Measurements from ENCODE around the gene AFF1. TPM values are rescaled to one million over a fixed set of nuclear protein-coding genes. Genes with fewer than 3 reads are reported as not detected.
"Not testable (repeated sequence)": the region's sequence is repeated elsewhere in the genome, so short reads cannot be mapped to it uniquely, and the experiment has no call there.

AFF1 gene
- total RNA-seq, 2 experiments from 2014 or later = 46.6 to 50.6 TPM

DNA sequence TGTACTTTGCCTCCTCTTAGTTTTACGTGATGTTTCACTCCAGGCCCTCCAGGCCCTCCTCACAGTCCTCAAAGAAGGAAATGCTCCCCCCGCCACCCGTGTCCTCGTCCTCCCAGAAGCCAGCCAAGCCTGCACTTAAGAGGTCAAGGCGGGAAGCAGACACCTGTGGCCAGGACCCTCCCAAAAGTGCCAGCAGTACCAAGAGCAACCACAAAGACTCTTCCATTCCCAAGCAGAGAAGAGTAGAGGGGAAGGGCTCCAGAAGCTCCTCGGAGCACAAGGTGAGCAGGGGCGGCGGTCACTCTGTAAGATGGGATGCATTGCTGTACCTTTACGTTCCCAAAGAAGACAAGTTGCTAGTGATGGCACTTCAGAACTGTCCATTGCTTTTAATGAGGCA, 191.2 kb downstream of the AFF1 start:
- Mint-ChIP-seq H3K9me3 (no peaks in the 10 kb centered on the region), H3K27me3 (ENCODE audit: low read depth) (no peaks in the 10 kb centered on the region), H3K36me3 (ENCODE audit: low read depth) (peaks cover 29% of the 10 kb centered on the region), H3K4me3 (no peak overlapping the region), H3K4me1 (ENCODE audit: low read depth) (peaks cover 13% of the 10 kb centered on the region), H3K27ac (no peak overlapping the region)
- intact Hi-C loops (cut with micrococcal nuclease) = no loop called here
- CTCF ChIA-PET = interaction anchor here (0.9 to 1.1 kb wide), 2 partner anchors 9 to 203 kb away, joined by 3 to 5 read pairs; no protein-coding TSS in a partner anchor
- DNase-seq = no peak

DNA sequence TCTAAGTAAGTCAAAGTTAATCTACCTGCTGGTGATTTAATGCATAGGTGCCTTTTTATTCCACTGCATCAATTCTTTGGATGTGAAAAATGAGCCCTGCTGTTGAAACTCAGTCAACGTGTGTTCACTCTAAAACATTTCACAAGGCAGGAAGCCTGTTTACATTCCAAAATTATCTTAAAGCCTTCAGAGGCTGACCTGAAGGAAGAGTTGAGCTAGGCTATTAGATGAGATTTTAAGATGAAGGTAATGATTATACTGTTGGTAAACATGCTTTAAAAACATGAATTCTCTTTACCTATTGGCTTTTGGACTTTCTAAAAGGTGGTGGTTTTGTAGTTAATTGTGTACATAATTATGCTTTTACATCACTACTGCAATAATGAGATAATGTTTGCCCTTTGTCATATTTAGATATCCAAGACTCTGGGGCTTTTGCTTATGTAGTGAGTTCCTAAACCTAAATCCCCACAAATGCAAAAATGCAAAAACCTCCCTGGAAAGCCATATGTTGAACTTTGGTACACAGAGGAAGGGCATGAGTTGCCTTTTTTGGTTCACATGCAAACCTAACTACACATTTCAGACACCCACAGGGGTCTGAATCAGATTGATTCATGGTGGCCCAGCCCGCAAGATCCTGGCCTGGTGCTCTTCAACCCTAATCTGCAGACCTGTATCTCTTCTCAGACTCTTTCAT, 193.3 kb downstream of the AFF1 start:
- no peak overlapping the region for H3K27ac Mint-ChIP-seq

DNA sequence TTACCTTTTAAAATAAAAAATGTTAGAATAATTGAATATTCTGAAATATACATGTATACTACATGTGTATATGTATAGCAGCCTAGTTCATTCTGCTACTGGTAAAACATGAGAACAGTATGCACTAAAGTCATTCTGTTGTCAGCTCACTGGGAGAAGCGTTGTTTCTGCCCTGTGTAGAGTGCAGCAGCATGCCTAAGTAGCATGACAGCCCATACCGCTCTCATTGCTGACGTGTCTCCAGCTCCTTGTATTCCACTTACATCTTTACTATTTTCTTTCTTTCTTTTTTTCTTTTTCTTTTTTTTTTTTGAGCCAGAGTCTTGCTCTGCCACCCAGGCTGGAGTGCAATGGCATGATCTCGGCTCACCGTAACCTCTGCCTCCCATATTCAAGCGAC, 194.9 kb downstream of the AFF1 start:
- peaks cover 47% of the 10 kb centered on the region for H3K36me3 Mint-ChIP-seq (ENCODE audit: low read depth)
- peaks cover 6% of the 10 kb centered on the region for H3K4me1 Mint-ChIP-seq (ENCODE audit: low read depth)
- intact Hi-C loops (cut with micrococcal nuclease) = no loop called here
- H3K9me3 Mint-ChIP-seq = no peaks in the 10 kb centered on the region
- CTCF ChIA-PET = interaction anchor here (0.7 kb wide), 1 partner anchor 891 kb away, joined by 4 read pairs; no protein-coding TSS in a partner anchor
- no peaks in the 10 kb centered on the region for H3K27me3 Mint-ChIP-seq (ENCODE audit: low read depth)
- no peak overlapping the region for H3K4me3 Mint-ChIP-seq
- no peak for DNase-seq
- H3K27ac Mint-ChIP-seq = no peak overlapping the region

More for the DNA sequence above, 193.3 kb downstream of the AFF1 start:
- Mint-ChIP-seq H3K36me3 (ENCODE audit: low read depth) (peaks cover 39% of the 10 kb centered on the region), H3K27me3 (ENCODE audit: low read depth) (no peaks in the 10 kb centered on the region), H3K4me3 (no peak overlapping the region), H3K9me3 (no peaks in the 10 kb centered on the region), H3K4me1 (ENCODE audit: low read depth) (peaks cover 6% of the 10 kb centered on the region)
- DNase-seq = no peak
- CTCF ChIA-PET = no interaction called here
- intact Hi-C loops (cut with micrococcal nuclease) = no loop called here

DNA sequence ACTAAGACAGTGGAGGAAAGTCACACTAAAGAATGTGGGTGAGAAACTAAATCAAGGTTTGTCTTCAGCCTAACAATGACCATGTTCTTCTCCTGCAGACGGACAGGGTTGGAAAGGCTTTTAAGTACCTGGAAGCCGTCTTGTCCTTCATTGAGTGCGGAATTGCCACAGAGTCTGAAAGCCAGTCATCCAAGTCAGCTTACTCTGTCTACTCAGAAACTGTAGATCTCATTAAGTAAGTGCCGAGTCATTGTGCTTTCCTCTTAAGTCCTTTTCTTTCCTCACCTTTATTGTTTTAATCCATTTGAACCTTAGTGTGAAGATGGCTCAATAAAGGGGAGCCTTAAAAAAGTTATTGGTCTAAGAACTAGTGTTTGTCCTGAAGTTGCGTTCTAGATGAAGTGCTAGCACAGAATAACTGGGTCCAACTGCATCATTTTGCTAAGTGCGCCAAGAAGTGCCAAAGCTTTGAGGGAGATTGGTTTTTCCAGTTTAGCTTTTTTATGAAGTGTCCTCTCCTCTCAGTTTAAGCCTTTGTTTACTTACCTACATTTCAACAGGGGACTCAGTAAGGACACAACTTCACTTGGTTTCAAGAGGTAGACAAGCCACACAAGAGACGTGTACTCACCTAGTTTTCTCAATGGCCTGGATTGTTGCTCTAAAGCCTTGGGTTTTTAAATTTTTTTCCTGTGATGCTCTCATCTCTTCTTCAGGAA, 196.3 kb downstream of the AFF1 start:
- Mint-ChIP-seq H3K27ac (no peak overlapping the region), H3K36me3 (ENCODE audit: low read depth) (peaks cover 41% of the 10 kb centered on the region), H3K27me3 (ENCODE audit: low read depth) (no peaks in the 10 kb centered on the region), H3K4me3 (no peak overlapping the region), H3K9me3 (no peaks in the 10 kb centered on the region), H3K4me1 (ENCODE audit: low read depth) (peaks cover 4% of the 10 kb centered on the region)
- intact Hi-C loops (cut with micrococcal nuclease) = no loop called here
- CTCF ChIA-PET = no interaction called here
- no peak for DNase-seq

DNA sequence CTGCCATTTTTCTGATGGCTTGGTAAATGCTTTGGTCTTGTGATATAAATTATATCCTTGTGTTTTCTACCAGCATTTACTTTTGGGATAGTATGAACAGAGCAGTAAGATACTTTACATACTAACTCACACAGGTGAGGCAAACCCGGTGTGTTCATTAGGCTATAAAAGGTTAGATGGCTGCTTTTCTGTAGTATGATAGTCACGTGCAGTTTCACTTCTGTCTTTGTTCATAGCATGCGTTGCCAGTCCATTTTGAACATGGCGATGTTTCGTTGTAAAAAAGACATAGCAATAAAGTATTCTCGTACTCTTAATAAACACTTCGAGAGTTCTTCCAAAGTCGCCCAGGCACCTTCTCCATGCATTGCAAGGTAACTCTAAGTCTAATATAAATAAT, 197.2 kb downstream of the AFF1 start:
- H3K9me3 Mint-ChIP-seq = no peaks in the 10 kb centered on the region
- no peaks in the 10 kb centered on the region for H3K27me3 Mint-ChIP-seq (ENCODE audit: low read depth)
- no peaks in the 10 kb centered on the region for H3K4me1 Mint-ChIP-seq (ENCODE audit: low read depth)
- intact Hi-C loops (cut with micrococcal nuclease) = no loop called here
- peaks cover 38% of the 10 kb centered on the region for H3K36me3 Mint-ChIP-seq (ENCODE audit: low read depth)
- no peak overlapping the region for H3K4me3 Mint-ChIP-seq
- CTCF ChIA-PET = no interaction called here
- H3K27ac Mint-ChIP-seq = no peak overlapping the region
- no peak for DNase-seq

DNA sequence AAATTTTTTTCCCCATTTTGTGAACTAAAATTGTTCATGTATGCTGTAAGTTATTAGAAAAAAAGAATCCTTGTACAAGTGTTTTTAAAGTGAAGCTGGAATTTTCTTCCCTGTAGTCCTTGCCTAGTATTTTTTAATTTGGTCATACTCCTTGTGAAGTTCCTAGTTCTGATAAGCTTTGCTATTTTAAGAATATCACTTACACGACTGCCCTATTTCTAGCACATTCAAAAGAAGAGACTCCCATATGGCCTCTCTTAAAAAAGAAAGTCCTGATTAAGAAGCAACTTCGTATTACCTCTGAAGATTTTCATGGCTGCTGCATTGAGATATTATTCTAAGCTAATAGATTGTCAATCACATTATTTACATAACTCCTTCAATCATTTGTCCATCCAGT, 198.4 kb downstream of the AFF1 start:
- H3K9me3 Mint-ChIP-seq = no peaks in the 10 kb centered on the region
- no peak overlapping the region for H3K27ac Mint-ChIP-seq
- H3K4me1 Mint-ChIP-seq (ENCODE audit: low read depth) = no peaks in the 10 kb centered on the region
- DNase-seq = no peak
- H3K36me3 Mint-ChIP-seq (ENCODE audit: low read depth) = peaks cover 35% of the 10 kb centered on the region
- no peak overlapping the region for H3K4me3 Mint-ChIP-seq
- no peaks in the 10 kb centered on the region for H3K27me3 Mint-ChIP-seq (ENCODE audit: low read depth)
- CTCF ChIA-PET = interaction anchor here (0.6 to 2.6 kb wide), 3 partner anchors 17 to 485 kb away, joined by 3 to 12 read pairs (median 6); no protein-coding TSS in a partner anchor
- intact Hi-C loops (cut with micrococcal nuclease) = no loop called here

DNA sequence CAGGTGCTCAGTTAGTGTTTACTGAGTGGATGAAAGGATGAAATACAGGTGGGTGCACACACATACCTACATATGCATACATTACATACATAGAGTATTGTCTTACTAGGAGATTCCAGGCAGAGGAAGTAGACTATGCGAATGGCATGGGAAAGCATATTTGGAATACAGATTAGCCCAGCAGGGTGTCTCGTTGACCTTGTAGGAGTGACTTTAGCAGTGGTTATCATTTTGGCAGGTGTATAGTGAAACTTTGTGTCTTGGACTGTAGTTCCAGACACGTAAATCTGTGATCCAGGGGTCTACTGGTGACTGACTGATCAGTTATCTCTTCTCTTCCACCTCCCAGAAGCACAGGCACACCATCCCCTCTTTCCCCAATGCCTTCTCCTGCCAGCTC, 199.3 kb downstream of the AFF1 start:
- Mint-ChIP-seq H3K4me3 (no peak overlapping the region), H3K9me3 (no peaks in the 10 kb centered on the region), H3K36me3 (ENCODE audit: low read depth) (peaks cover 34% of the 10 kb centered on the region), H3K4me1 (ENCODE audit: low read depth) (no peaks in the 10 kb centered on the region), H3K27me3 (ENCODE audit: low read depth) (no peaks in the 10 kb centered on the region), H3K27ac (no peak overlapping the region)
- no peak for DNase-seq
- intact Hi-C loops (cut with micrococcal nuclease) = no loop called here
- CTCF ChIA-PET = interaction anchor here (0.7 to 2.6 kb wide), 3 partner anchors 16 to 298 kb away, joined by 3 to 12 read pairs (median 6); no protein-coding TSS in a partner anchor

DNA sequence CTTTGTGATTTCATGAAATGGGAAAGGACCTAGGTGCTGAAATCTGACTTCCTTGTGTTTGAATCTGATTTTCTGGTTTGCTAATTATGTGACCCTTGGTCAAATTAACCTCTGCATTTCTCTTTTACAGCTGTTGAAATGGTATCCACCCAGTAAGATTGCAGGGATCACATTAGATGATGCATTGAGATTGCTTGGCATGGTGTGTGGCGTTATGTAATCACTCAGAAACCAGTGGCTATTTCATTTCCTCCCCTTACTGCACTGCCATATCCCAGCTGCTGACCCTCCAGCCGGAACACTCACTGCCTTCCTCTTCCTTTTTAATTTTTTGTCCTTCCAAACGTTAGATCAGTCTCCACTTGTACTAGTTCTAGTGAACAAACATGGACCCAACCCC, 206.6 kb downstream of the AFF1 start:
- Mint-ChIP-seq H3K9me3 (no peaks in the 10 kb centered on the region), H3K36me3 (ENCODE audit: low read depth) (peaks cover 16% of the 10 kb centered on the region), H3K4me1 (ENCODE audit: low read depth) (no peaks in the 10 kb centered on the region), H3K27ac (no peak overlapping the region), H3K4me3 (no peak overlapping the region), H3K27me3 (ENCODE audit: low read depth) (no peaks in the 10 kb centered on the region)
- intact Hi-C loops (cut with micrococcal nuclease) = loop anchor here (10.0 kb wide), 1 partner anchor 233 kb away; no protein-coding TSS in a partner anchor
- CTCF ChIA-PET = interaction anchor here (1.5 kb wide), 1 partner anchor 9 kb away, joined by 6 read pairs; no protein-coding TSS in a partner anchor
- DNase-seq = no peak

DNA sequence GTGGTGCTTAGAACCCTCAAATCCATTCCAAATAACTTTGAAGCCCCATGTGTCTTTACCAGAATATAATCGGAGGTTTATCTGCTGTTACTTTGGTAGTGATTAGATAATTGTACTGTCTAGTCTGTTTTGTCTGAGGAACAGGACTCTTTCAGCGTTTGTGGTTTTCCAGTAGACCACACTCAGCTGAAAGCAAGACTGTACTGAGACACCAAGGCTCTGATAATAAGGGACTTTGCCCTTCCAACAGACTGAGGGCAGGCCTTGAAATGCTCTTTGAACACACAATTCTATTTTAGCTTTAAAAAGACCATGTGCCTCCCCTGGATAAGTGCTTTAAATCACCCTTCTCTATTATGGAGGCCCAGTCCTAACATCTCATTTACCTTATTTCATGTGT, 209.5 kb downstream of the AFF1 start:
- CTCF ChIA-PET = interaction anchor here (1.9 kb wide), 1 partner anchor 222 kb away, joined by 5 read pairs; no protein-coding TSS in a partner anchor
- Mint-ChIP-seq H3K4me3 (no peak overlapping the region), H3K27me3 (ENCODE audit: low read depth) (no peaks in the 10 kb centered on the region), H3K27ac (no peak overlapping the region), H3K9me3 (no peaks in the 10 kb centered on the region), H3K4me1 (ENCODE audit: low read depth) (no peaks in the 10 kb centered on the region), H3K36me3 (ENCODE audit: low read depth) (peaks cover 13% of the 10 kb centered on the region)
- intact Hi-C loops (cut with micrococcal nuclease) = loop anchor here (10.0 kb wide), 1 partner anchor 230 kb away; no protein-coding TSS in a partner anchor
- DNase-seq = no peak

DNA sequence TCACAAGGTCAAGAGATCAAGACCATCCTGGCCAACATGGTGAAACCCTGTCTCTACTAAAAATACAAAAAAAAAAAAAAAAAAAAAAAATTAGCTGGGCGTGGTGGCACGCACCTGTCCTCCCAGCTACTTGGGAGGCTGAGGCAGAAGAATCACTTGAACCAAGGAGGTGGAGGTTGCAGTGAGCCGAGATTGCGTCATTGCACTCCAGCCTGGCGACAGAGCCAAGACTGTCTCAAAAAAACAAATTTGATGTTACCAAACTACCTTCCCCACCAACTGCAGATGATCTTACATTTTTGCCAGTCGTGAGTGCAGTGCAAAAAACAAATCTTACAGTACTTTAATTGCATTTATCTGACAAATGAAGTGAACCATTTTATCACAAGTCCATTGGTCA, 211.1 kb downstream of the AFF1 start:
- peaks cover 13% of the 10 kb centered on the region for H3K36me3 Mint-ChIP-seq (ENCODE audit: low read depth)
- H3K27me3 Mint-ChIP-seq (ENCODE audit: low read depth); DNase-seq; H3K4me1 Mint-ChIP-seq (ENCODE audit: low read depth); H3K4me3 Mint-ChIP-seq; H3K9me3 Mint-ChIP-seq; H3K27ac Mint-ChIP-seq: not testable (repeated sequence)
- intact Hi-C loops (cut with micrococcal nuclease) = loop anchor here (10.0 kb wide), 1 partner anchor 229 kb away; no protein-coding TSS in a partner anchor
- CTCF ChIA-PET = interaction anchor here (0.6 to 0.8 kb wide), 3 partner anchors 49 to 401 kb away, joined by 3 to 4 read pairs (median 3); no protein-coding TSS in a partner anchor

DNA sequence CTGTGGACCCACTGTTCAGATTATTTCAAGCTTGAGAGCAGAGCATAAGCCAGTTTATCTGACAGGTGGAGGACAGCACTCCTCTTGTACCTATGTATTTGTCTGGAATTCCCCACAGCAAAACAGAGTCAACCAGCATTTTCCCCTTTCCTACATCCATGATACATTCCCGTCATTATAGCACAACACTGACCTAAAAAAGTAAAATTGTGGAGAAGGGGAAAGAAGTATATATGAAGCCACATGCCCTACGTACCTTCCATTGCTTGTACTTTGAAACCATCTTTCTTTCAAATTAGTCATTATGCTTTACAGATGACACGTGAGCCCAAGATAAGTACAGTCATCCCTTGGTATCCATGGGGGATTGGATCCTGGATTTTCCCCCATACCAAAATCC, 212.3 kb downstream of the AFF1 start:
- intact Hi-C loops (cut with micrococcal nuclease) = loop anchor here (10.0 kb wide), 1 partner anchor 228 kb away; no protein-coding TSS in a partner anchor
- H3K9me3 Mint-ChIP-seq = no peaks in the 10 kb centered on the region
- H3K27ac Mint-ChIP-seq = no peak overlapping the region
- CTCF ChIA-PET = no interaction called here
- DNase-seq = no peak
- H3K36me3 Mint-ChIP-seq (ENCODE audit: low read depth) = peaks cover 8% of the 10 kb centered on the region
- H3K4me1 Mint-ChIP-seq (ENCODE audit: low read depth) = no peaks in the 10 kb centered on the region
- no peak overlapping the region for H3K4me3 Mint-ChIP-seq
- no peaks in the 10 kb centered on the region for H3K27me3 Mint-ChIP-seq (ENCODE audit: low read depth)

DNA sequence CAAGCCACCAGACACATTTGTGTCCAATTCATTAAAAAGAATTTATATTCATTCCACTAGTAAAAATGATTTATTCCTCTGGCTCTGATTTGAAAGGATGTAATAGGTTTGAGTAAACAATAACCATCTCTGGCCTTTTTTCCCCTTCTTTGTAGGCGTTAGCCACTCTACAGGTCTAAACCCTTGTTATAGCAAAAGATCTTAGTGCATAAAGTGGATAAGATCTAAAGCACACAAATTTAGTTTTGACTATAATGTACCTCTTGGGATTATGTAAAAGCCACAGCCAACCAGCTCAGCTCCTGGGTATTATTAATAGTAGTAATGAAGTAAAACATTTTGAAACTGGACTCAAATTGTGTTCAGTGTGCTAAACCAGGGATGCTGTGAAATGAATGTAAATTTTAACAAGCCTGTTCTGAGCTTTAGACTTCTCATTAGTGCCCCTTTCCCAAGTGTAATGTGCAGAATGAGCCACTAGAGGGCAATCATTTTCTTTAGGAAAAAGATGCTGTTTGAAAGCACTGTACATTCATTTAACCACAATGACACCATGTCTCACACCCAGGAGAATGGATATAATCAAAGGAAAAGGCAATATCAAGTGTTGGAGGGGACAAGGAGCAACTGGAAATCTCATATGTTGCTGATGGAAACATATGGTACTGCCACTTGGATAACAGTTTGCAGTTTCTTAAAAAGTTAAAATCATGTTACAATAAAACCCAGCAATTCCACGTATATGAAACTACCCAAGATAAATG, 215.9 kb downstream of the AFF1 start:
- Mint-ChIP-seq H3K27ac (no peak overlapping the region), H3K36me3 (ENCODE audit: low read depth) (no peaks in the 10 kb centered on the region), H3K4me3 (no peak overlapping the region), H3K9me3 (no peaks in the 10 kb centered on the region), H3K27me3 (ENCODE audit: low read depth) (no peaks in the 10 kb centered on the region), H3K4me1 (ENCODE audit: low read depth) (no peaks in the 10 kb centered on the region)
- peak; percentile 67 for DNase-seq
- CTCF ChIA-PET = interaction anchor here (0.5 to 4.2 kb wide), 27 partner anchors 10 to 698 kb away, joined by 3 to 29 read pairs (median 4); no protein-coding TSS in a partner anchor
- intact Hi-C loops (cut with micrococcal nuclease) = loop anchor here (1.0 to 2.0 kb wide), 6 partner anchors 70 to 698 kb away; partner anchors contain the start of genes KLHL8 and NUDT9

Data from activated naive CD4-positive, alpha-beta T cell treated with anti-CD3 and anti-CD28 coated beads for 36 hours (primary cell).